ENCODE measurements around the gene PLXDC2.

The PLXDC2 gene

GRCh38 chr10:19946245-19946644, 130.0 kb downstream of the PLXDC2 start:
- no peak for DNase-seq

DNA sequence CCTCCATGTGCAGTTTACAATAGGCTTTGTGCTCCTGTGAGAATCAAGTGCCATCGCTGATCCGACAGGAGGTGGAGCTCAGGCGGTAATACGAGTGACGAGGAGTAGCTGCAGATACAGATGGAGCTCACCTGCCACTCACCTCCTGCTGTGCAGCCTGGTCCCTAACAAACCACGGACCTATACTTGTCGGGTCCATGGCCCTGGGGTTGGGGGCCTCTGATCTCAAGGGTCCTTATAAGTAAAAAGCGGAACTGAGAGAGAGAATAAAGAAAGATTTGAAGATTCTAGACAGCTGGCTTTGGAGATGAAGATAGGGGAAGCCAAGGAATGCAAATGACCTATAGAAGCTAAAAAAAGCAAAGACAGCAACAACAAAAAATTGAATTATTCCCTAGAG, 130.6 kb downstream of the PLXDC2 start:
- no peak for DNase-seq

DNA sequence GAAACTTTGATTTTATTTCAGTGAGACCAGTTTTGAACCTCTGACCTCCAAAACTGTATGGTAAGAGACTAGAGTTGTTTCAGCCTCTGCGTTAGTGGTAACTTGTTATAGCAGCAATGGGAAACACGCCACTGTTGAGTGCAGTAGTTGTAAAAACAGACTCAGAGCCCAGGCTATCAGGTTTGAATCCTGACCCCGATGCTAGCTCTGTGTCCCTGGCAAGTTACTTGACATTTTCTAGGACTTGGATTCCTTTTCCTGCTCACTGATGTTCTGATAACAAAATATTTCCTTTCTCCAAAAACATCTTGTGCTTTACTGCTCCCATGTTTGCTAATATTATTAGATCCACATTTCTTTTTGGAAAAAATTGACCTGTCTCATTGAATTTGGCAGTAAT, 131.0 kb downstream of the PLXDC2 start:
- no peak for DNase-seq

DNA sequence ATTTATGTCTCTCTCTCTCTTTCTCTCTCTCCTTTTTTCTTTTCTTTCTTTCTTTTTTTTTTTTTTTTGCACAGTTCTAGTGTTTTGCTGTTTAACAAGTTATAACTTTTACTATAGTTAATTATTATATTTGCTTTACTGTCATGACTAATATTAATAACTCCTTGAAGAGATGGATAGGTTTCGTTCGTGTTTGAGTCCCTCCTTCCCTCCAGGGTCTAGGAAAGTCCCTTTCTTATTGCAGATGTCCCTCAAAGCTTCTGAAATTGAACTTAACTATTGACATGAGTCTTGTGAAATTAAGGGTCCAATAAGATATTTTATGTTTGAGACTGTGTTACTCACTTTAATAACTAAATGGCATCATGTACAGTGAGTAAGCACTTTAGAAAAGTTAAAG, 131.4 kb downstream of the PLXDC2 start:
- DNase-seq = no peak

DNA sequence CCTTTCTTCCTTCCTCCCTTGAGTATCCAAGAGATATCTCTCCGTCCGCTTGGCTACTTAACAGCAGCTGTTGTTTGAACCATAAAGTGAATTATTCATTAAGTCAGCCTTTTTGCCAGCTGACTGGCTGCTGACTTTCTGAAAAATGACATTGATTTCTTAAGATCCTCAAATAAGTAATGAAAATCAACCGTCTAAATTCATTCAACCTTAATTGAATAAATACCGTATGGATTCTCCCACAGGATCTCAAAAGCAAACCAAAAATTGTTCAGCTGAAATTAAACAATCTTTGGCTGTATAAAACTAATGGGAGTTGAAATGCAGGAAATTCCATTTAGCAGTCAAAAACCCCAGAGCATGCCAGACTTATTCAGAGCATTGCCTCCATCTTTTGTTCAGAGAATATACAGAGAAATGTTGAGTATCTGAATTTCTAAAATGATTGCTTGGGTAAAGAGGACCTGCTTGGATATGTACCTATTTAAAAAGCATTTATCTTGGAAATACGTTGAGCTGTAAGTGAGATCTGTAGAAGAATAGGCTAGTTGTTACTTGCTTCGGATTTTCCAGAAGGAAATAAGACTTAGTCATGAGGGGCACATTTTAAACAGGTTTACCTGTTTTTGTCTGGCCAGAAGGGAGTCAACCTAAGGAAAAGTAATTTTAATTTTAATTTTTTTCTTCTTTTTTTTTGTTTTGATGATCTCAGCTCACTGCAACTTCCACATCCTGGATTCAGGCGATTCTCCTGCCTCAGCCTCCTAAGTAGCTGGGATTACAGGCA, 136.2 kb downstream of the PLXDC2 start:
- no peak for DNase-seq

DNA sequence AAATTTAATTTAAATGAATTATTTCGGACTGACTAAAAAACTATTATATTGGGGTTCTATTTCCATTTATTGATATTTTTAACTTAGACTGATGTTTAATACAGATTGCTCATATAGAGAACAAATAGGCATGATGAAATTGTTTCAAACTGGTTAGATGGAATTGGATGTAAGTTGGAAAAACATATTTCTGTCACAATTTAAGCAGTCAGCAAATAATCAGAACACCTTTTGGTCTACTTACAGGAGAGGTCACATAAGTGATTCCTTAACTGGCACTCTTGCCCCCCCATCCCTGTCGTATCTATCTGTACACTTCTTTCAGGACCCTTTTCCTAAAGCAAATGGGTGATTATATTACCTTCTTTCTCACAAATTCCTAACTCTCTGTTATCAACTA, 138.4 kb downstream of the PLXDC2 start:
- no peak for DNase-seq

DNA sequence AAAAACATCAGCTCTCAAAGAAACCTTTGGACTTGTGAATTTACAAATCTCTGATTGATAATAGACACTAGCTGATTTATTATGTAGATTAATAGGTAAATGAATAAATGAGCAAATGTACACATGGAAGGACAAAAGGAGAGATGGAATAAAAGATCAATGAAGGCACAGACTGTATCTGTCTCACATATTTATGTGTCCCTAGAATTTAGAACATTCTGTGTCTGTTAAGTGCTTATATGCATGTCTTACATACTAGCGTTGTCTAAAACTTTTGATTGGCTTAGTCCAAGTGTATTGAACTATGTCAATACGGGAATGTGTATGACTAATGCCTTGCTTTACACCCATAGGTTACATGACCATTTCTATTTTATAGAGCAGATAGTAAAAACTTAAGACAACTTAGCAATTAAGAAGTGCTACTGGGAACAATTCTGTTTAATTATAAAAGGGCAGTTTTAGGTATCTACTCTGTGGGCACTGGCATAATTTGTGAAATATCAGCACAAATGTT, 140.3 kb downstream of the PLXDC2 start:
- DNase-seq = no peak

DNA sequence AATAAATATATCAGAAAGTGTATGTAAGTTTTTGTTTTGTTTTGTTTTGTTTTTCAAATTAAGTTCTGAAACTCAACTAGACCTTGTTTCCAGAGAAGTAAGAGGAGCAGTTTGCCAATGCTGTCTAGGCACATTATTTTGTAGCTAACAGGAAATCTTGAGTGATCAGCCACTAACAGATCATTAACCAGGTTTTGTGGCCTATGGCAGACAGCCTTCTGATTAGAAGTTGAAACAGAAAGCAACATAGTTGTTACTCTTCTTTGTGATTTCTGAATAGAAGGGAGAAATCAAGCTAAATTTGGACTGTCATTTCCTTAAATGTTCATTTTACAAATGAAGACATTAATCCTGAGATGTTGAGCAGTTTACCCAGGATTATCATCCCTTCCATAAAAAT, 142.6 kb downstream of the PLXDC2 start:
- no peak for DNase-seq

DNA sequence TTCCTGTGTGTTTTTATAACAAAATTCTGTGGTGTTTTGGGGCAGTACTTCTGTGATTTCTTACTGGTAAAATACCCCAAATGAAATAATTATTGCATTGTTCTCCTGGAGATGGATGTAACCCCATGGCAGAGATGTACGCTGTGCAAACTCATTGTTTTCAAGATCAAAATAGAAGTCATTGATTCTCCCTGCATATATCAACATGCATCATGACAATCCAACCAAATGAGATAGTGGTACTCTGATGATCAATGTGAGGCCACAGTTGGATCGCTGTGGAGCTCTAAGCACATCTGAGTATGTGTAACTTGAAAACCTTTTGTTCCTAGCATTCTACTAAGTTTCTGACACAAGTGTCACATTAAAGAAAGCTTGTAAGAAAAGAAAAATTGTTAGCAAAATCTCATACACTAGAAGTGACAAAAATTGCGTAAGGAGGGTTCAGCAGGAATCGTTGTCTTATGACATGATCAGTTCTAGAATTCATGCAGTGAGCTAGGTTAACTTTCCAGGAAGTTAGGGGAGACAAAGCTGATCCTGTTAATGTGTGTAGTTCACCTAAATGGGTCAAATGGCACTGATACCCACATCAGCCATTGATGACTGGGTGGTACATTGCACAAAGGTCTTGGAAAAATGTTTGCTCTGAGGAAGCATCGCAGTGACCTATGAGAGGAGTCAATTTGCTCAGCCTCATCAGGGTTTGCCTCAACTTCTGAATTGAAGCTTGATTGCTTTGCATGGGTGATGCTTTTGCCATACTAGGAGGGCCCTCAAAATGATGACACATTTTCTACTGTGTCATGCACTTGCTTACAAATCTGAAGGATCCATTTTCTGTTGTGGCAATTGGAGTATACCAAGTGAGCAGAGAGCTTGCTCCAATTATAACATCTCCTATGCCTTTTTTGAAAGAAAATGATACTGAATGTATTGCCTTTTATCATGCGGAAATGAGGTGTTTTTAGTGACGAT, 145.1 kb downstream of the PLXDC2 start:
- no peak for DNase-seq

DNA sequence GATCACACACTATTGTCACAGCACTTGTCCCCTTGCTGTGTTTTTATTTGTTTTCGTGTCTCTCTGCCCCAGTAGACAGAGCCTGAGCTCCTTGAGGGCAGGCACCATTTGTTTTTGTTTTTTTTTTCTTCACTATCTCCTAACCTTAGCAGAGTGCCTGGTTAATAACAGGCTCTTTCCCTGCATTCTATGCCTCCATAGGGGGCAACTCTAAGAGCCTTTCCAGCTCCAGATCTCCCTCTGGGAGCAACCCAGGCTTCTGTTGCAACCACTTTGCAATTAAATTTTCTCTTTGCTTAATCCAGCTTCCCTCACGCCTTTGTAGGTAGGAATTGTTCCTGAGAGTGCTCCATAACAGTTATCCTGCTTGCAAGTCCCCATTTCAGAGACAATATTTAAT, 148.4 kb downstream of the PLXDC2 start:
- no peak for DNase-seq

DNA sequence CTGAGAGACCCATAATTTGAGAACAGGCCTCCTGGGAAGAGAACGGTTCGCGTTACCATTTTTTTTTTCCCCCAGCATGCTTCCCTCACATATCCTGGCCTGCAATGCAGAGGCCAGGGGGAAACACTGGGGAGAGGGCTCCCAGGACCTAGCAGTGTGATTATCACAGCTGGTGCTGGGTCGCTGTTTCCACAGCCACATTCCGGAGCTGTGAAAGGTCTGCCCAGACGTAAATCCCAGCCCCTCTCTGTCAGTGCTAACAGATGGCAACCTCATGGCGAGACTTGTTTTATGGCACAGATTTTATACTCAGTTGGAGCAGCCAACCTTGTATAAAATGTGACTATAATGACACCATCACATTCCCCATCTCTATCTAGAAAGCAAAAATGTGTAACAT, 150.5 kb downstream of the PLXDC2 start:
- DNase-seq = no peak

- DNase-seq = no peak
These were observed 151.7 kb downstream of the PLXDC2 start for GRCh38 chr10:19967981-19968380.

- DNase-seq = no peak
These were observed 152.5 kb downstream of the PLXDC2 start for GRCh38 chr10:19968745-19969144.

DNA sequence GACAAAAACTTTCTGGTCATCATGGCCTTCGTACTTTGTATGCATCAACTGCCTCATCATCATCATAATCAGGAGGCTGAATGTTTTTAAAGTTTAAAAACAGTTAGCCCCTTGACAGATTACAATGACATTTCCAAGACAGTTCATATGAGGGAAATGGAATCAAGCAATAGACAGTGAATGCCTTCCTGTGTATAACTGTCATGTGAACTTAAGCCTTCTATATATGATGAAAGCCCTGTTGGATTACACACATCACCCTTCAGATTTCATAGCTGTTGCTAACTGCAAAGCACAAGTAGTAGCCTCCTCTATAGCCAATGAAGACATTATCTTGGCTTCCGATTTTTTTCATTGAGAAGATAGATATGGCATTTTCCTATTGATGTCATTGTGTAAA, 154.0 kb downstream of the PLXDC2 start:
- no peak for DNase-seq

DNA sequence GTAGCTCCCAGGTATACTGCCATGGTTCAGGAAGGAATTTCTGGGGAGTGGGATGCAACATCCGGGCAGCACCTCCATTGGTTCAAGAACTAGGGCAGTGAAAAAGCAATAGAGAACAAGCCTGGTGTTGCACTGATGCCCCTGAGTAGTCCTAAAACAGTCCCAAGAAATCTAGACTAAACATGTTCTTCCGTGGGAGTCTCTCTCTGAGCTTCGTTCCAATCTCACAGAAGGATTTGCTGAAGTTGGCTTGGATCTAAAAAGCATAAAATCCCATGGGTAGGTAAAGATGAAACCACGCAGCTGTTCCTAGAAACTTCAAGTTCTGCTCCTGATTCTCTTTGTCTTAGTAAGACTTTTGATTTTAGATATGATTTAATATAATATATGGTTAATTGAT, 154.5 kb downstream of the PLXDC2 start:
- no peak for DNase-seq

GRCh38 chr10:19971343-19972052, 155.3 kb downstream of the PLXDC2 start:
- DNase-seq = no peak

- no peak for DNase-seq
These were observed 157.9 kb downstream of the PLXDC2 start for GRCh38 chr10:19974138-19974537.

DNA sequence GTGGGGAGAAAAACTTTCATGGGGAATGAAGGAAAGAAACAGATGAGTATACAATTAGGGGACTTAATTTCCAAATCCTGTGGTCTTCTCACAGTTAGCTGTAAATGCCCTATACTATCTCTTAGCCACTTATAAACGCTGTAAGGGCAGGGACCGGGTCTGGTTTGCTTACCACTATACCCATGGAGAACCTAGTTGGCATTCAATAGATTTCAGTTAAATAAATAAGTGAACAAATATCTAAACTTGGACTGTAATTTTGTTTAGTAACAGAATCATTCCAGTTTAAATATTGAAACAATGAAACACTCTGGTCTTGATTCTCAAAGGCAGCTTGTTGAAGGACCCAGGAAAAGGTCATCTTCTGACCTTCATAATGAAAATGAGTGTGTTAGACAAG, 158.3 kb downstream of the PLXDC2 start:
- no peak for DNase-seq

DNA sequence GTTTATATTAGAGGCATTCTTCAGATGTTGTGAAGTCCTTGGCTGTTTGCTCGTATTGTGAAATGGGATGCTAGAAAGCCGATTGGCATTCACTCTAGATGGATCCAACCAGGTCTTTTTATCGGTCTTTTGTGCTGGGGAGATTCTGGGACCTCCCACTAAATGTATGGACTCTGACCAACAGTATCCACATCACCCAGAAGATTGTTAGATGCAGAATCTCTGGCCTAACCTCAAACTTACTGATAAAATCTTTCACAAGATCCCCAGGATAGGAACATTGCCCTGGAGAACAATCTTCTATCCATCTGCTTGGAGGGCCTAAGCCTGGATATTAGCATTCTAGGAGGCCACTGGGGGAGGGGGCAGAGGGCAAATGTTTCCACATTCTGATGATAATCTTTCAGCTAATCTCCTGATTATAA, 160.9 kb downstream of the PLXDC2 start:
- DNase-seq = no peak

DNA sequence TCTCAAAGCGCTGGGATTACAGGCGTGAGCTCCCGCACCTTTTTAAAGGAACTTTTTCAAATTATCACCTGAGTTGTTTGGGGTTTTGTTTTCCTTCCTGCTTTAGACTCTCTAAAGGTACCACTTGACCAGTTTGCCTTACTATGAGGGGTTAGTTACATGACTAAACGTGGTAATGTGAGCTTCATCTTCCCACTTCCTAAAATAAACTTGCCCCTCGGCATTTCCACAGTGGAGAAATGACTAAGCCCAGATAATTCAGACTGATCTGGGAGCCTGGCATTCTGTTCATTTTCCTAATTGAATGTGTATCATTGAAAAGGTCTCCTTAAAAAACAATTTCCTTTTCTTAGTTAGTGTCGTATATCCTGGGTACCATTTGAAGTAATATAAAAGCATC, 163.4 kb downstream of the PLXDC2 start:
- no peak for DNase-seq

- no peak for DNase-seq
These were observed 167.8 kb downstream of the PLXDC2 start for GRCh38 chr10:19983880-19984565.

DNA sequence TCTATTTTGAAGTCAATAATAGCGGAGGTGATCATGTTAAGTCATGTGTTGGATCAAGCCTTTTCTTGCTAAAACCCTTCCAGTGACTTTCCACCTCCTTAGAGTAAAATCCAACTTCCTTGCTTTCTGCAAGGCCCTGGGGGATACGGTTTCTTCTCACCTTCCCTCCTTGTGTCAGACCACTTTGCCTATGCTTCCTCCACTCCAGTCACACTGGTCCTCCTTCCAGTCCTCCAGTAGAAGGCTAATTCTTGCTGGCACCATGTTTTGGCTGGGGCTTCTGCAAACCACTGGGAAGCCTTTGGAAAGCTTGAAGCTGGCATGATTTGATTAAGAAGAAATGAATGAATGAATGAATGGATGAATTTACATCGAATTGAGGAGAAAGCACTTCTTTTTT, 169.5 kb downstream of the PLXDC2 start:
- DNase-seq = no peak

- no peak for DNase-seq
These were observed 170.4 kb downstream of the PLXDC2 start for GRCh38 chr10:19986591-19986990.

Measured in stimulated activated CD8-positive, alpha-beta memory T cell treated with anti-CD3 and anti-CD28 coated beads, Interleukin-4, amount 100 ng/mL, for 48 hours (primary cell).